ENCODE results near the gene ARHGAP25. TPM values are rescaled to one million over a fixed set of nuclear protein-coding genes. Genes with fewer than 3 reads are reported as not detected.

Gene ARHGAP25
- total RNA-seq, 1 experiment from 2014 or later: not detected

DNA sequence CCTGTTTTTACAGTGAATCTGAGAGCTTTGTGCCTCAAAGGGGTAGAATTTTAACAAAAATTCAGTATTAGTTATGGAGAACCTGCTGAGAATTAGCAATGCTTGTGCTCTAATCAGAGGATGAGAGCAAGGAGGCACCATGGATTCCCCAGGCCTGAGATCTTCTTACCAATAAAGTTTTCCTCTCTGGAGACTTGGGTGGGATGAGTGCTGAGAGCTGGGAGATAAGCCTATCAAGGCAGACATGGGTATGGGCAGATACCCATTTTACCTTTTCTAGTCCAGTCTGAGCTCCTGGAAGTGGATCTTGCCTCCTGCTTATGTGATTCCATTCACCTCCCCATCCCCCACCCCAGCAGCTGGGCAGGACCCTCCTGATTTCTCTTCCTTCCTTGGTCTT, 82.7 kb downstream of the ARHGAP25 start:
- Histone ChIP-seq H3F3A (ENCODE audit: insufficient read depth, low read depth) (no peaks in the 10 kb centered on the region), H3K9me3 (ENCODE audit: insufficient read depth, low read depth) (no peaks in the 10 kb centered on the region), H3K4me2 (no peak overlapping the region), H3K9me2 (ENCODE audit: insufficient read depth) (no peaks in the 10 kb centered on the region), H3K36me3 (ENCODE audit: low read depth) (no peaks in the 10 kb centered on the region), H3K27me3 (ENCODE audit: insufficient read depth, low read depth) (no peaks in the 10 kb centered on the region), H2AFZ (no peak overlapping the region), H3K27ac (no peak overlapping the region), H3K4me1 (replicated peaks; ENCODE audit: insufficient read depth) (no peaks in the 10 kb centered on the region), H4K20me1 (ENCODE audit: insufficient read depth) (no peaks in the 10 kb centered on the region), H3K4me3 (no peak overlapping the region), H3K79me2 (ENCODE audit: low read depth) (no peaks in the 10 kb centered on the region)
- ChIA-PET POLR2A (ENCODE audit: unreplicated experiment) (no interaction called here), CTCF (no interaction called here)
- intact Hi-C loops (cut with micrococcal nuclease; ENCODE audit: unreplicated experiment): no loop called here
- DNase-seq: no peak
- BruUV-seq (replicated peaks): no TSS peak
- no peak for TF ChIP-seq EZH2 (IDR thresholded peaks at IDR 0.05; ENCODE audit: low read depth)
- TF ChIP-seq, protein P1, sequence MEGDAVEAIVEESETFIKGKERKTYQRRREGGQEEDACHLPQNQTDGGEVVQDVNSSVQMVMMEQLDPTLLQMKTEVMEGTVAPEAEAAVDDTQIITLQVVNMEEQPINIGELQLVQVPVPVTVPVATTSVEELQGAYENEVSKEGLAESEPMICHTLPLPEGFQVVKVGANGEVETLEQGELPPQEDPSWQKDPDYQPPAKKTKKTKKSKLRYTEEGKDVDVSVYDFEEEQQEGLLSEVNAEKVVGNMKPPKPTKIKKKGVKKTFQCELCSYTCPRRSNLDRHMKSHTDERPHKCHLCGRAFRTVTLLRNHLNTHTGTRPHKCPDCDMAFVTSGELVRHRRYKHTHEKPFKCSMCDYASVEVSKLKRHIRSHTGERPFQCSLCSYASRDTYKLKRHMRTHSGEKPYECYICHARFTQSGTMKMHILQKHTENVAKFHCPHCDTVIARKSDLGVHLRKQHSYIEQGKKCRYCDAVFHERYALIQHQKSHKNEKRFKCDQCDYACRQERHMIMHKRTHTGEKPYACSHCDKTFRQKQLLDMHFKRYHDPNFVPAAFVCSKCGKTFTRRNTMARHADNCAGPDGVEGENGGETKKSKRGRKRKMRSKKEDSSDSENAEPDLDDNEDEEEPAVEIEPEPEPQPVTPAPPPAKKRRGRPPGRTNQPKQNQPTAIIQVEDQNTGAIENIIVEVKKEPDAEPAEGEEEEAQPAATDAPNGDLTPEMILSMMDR (conservative IDR thresholded peaks at IDR 0.05): no peak

DNA sequence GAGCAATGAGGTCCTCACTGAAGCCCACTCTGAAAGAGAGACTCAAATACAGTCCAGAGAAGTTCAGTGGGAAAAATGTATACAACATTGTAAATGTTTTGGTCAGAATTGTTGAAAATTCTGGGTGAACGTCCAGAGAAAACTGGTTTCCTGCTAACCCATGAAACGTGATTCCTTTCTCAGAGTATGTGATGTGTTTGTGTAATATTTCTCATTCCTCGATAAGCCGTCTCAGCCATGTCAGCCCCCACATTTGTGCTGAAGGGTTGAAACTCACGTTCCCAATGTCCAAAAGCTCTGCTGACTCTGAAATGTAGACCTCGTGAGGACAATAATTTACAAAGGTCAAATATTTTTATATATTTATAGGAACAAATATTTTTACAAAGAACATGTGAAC, 84.9 kb downstream of the ARHGAP25 start:
- DNase-seq: no peak
- Histone ChIP-seq H3K4me1 (replicated peaks; ENCODE audit: insufficient read depth) (no peaks in the 10 kb centered on the region), H3F3A (ENCODE audit: insufficient read depth, low read depth) (no peaks in the 10 kb centered on the region), H3K4me3 (no peak overlapping the region), H3K79me2 (ENCODE audit: low read depth) (no peaks in the 10 kb centered on the region), H4K20me1 (ENCODE audit: insufficient read depth) (no peaks in the 10 kb centered on the region), H3K36me3 (ENCODE audit: low read depth) (no peaks in the 10 kb centered on the region), H3K4me2 (no peak overlapping the region), H3K9me3 (ENCODE audit: insufficient read depth, low read depth) (no peaks in the 10 kb centered on the region), H2AFZ (no peak overlapping the region), H3K27ac (no peak overlapping the region), H3K9me2 (ENCODE audit: insufficient read depth) (no peaks in the 10 kb centered on the region), H3K27me3 (ENCODE audit: insufficient read depth, low read depth) (no peaks in the 10 kb centered on the region)
- ChIA-PET CTCF (no interaction called here), POLR2A (ENCODE audit: unreplicated experiment) (no interaction called here)
- TF ChIP-seq, protein P1 (conservative IDR thresholded peaks at IDR 0.05): no peak
- no peak for TF ChIP-seq EZH2 (IDR thresholded peaks at IDR 0.05; ENCODE audit: low read depth)
- no TSS peak for BruUV-seq (replicated peaks)
- intact Hi-C loops (cut with micrococcal nuclease; ENCODE audit: unreplicated experiment): no loop called here

DNA sequence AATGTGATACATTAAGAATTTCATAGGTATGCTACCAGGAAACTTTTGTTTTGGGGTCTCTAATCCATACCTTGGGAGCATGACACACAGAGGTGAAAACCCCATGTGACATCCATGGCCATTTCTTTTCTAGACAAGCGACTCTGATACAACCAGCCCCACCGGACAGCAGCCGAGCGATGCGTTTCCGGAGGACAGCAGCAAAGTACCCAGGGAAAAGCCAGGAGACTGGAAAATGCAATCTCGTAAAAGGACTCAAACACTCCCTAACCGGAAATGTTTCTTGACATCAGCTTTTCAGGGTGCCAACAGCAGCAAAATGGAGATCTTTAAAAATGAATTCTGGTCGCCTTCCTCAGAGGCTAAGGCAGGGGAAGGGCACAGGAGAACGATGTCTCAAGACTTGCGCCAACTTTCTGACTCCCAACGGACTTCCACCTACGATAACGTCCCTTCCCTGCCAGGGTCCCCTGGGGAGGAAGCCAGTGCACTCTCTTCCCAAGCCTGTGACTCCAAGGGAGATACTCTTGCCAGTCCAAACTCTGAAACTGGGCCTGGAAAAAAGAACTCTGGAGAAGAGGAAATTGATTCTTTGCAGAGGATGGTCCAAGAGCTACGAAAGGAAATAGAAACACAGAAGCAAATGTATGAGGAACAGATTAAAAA, 87.7 kb downstream of the ARHGAP25 start:
- CTCF ChIA-PET: no interaction called here
- intact Hi-C loops (cut with micrococcal nuclease; ENCODE audit: unreplicated experiment): no loop called here
- H3K4me2 ChIP-seq: no peak overlapping the region

More for the DNA sequence above, 87.7 kb downstream of the ARHGAP25 start:
- POLR2A ChIA-PET (ENCODE audit: unreplicated experiment): no interaction called here
- Histone ChIP-seq H3K4me3 (no peak overlapping the region), H3F3A (ENCODE audit: insufficient read depth, low read depth) (no peaks in the 10 kb centered on the region), H3K4me1 (replicated peaks; ENCODE audit: insufficient read depth) (no peaks in the 10 kb centered on the region), H3K9me2 (ENCODE audit: insufficient read depth) (no peaks in the 10 kb centered on the region), H3K79me2 (ENCODE audit: low read depth) (no peaks in the 10 kb centered on the region), H4K20me1 (ENCODE audit: insufficient read depth) (no peaks in the 10 kb centered on the region), H2AFZ (no peak overlapping the region), H3K27me3 (ENCODE audit: insufficient read depth, low read depth) (no peaks in the 10 kb centered on the region), H3K9me3 (ENCODE audit: insufficient read depth, low read depth) (no peaks in the 10 kb centered on the region), H3K27ac (no peak overlapping the region), H3K36me3 (ENCODE audit: low read depth) (no peaks in the 10 kb centered on the region)
- DNase-seq: no peak
- BruUV-seq (replicated peaks): no TSS peak
- TF ChIP-seq, protein P1 (conservative IDR thresholded peaks at IDR 0.05): no peak
- no peak for TF ChIP-seq EZH2 (IDR thresholded peaks at IDR 0.05; ENCODE audit: low read depth)

All from PC-9 (cell line).